Measurements from ENCODE around the gene KSR1.

The KSR1 gene

GRCh38 chr17:27579304-27579703 lies 123.1 kb downstream of the KSR1 start:
- in situ Hi-C loops (cut with HindIII; ENCODE audit: low sequenced_read_pairs) = no loop called here

- in situ Hi-C loops (cut with HindIII; ENCODE audit: low sequenced_read_pairs) = no loop called here
These were observed 123.7 kb downstream of the KSR1 start for GRCh38 chr17:27579897-27580321.

GRCh38 chr17:27581016-27581415 lies 124.8 kb downstream of the KSR1 start:
- in situ Hi-C loops (cut with HindIII; ENCODE audit: low sequenced_read_pairs) = no loop called here

- in situ Hi-C loops (cut with HindIII; ENCODE audit: low sequenced_read_pairs) = no loop called here
These were observed 126.4 kb downstream of the KSR1 start for GRCh38 chr17:27582696-27583095.

- in situ Hi-C loops (cut with HindIII; ENCODE audit: low sequenced_read_pairs) = no loop called here
These were observed 129.0 kb downstream of the KSR1 start for GRCh38 chr17:27585153-27585681.

- in situ Hi-C loops (cut with HindIII; ENCODE audit: low sequenced_read_pairs) = no loop called here
These were observed 129.5 kb downstream of the KSR1 start for GRCh38 chr17:27585792-27586191.

- in situ Hi-C loops (cut with HindIII; ENCODE audit: low sequenced_read_pairs) = no loop called here
These were observed 130.0 kb downstream of the KSR1 start for GRCh38 chr17:27586203-27586721.

GRCh38 chr17:27588354-27588753 lies 132.1 kb downstream of the KSR1 start:
- in situ Hi-C loops (cut with HindIII; ENCODE audit: low sequenced_read_pairs) = no loop called here

GRCh38 chr17:27590864-27591263 lies 134.6 kb downstream of the KSR1 start:
- in situ Hi-C loops (cut with HindIII; ENCODE audit: low sequenced_read_pairs) = no loop called here

- in situ Hi-C loops (cut with HindIII; ENCODE audit: low sequenced_read_pairs) = no loop called here
These were observed 135.7 kb downstream of the KSR1 start for GRCh38 chr17:27591986-27592385.

GRCh38 chr17:27593232-27593856 lies 137.1 kb downstream of the KSR1 start:
- in situ Hi-C loops (cut with HindIII; ENCODE audit: low sequenced_read_pairs) = no loop called here

- in situ Hi-C loops (cut with HindIII; ENCODE audit: low sequenced_read_pairs) = no loop called here
These were observed 137.6 kb downstream of the KSR1 start for GRCh38 chr17:27593857-27594255.

GRCh38 chr17:27595208-27595607 lies 139.0 kb downstream of the KSR1 start:
- in situ Hi-C loops (cut with HindIII; ENCODE audit: low sequenced_read_pairs) = no loop called here

GRCh38 chr17:27596096-27596495 lies 139.8 kb downstream of the KSR1 start:
- in situ Hi-C loops (cut with HindIII; ENCODE audit: low sequenced_read_pairs) = no loop called here

GRCh38 chr17:27596566-27597187 lies 140.4 kb downstream of the KSR1 start:
- in situ Hi-C loops (cut with HindIII; ENCODE audit: low sequenced_read_pairs) = no loop called here

GRCh38 chr17:27597188-27597580 lies 140.9 kb downstream of the KSR1 start:
- in situ Hi-C loops (cut with HindIII; ENCODE audit: low sequenced_read_pairs) = no loop called here

- in situ Hi-C loops (cut with HindIII; ENCODE audit: low sequenced_read_pairs) = no loop called here
These were observed 141.6 kb downstream of the KSR1 start for GRCh38 chr17:27597783-27598320.

- in situ Hi-C loops (cut with HindIII; ENCODE audit: low sequenced_read_pairs) = no loop called here
These were observed 142.2 kb downstream of the KSR1 start for GRCh38 chr17:27598337-27599050.

GRCh38 chr17:27600471-27600870 lies 144.2 kb downstream of the KSR1 start:
- in situ Hi-C loops (cut with HindIII; ENCODE audit: low sequenced_read_pairs) = no loop called here

GRCh38 chr17:27601069-27601974 lies 145.1 kb downstream of the KSR1 start:
- in situ Hi-C loops (cut with HindIII; ENCODE audit: low sequenced_read_pairs) = no loop called here

- in situ Hi-C loops (cut with HindIII; ENCODE audit: low sequenced_read_pairs) = no loop called here
These were observed 145.7 kb downstream of the KSR1 start for GRCh38 chr17:27601975-27602302.

Measured in DLD1 (cell line).